ENCODE measurements around the gene TPBG.
"Not testable (repeated sequence)": the region's sequence is repeated elsewhere in the genome, so short reads cannot be mapped to it uniquely, and the experiment has no call there.

Gene TPBG

GRCh38 chr6:82374516-82374915, 10.9 kb downstream of the TPBG start:
- peak; percentile 33 for DNase-seq (ENCODE audit: low read depth)

GRCh38 chr6:82376636-82377035, 13.0 kb downstream of the TPBG start:
- DNase-seq (ENCODE audit: low read depth): no peak

DNA sequence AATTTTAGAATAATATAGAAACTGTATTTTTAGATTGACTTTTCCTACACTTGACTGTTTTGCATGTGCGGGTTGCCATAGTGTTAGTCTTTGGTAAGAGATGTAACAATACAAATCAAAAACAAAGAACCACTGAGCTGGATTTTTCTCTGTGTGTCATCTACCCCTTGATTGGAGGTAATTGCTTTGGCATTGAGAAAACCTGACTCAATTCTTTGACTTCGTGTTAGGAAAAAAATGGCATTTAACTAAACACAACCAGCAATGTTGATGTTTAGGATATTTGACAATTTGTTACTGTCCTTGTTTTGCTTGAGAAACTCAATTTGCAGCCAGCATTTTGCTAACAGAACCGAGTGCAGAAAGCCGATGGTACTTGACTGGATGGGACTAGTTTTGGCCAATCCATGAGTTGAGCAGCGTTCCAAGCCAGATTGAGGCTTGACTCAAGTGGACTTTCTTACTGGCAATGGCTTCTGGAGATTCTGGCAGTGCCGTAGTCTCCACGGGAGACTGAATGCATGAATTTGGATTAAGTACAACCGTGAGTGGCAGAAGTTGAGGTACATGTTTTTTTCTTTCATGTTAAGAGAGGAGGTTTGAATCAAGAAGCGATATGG, 17.1 kb downstream of the TPBG start:
- no peak for DNase-seq (ENCODE audit: low read depth)

GRCh38 chr6:82381278-82381677, 17.7 kb downstream of the TPBG start:
- DNase-seq (ENCODE audit: low read depth): no peak

DNA sequence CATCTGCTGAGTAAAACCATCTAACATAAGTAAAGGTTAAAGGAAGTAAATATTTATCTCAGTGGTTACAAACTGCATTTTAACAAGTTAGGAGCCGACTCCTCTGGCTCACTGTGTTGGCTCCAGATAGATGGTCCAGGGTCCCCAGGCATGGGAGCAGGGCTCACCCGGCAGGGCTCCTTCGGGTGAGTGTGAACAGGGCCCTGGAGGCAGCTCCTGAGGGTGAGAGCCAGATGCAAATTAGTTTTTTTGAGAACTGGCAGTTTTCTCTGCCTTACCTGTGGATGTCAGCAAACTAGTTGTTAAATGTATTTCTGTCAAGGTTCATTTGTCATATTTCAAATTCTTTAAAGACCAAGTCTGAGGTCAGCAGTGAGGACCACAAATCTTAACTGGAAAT, 21.5 kb downstream of the TPBG start:
- no peak for DNase-seq (ENCODE audit: low read depth)

DNA sequence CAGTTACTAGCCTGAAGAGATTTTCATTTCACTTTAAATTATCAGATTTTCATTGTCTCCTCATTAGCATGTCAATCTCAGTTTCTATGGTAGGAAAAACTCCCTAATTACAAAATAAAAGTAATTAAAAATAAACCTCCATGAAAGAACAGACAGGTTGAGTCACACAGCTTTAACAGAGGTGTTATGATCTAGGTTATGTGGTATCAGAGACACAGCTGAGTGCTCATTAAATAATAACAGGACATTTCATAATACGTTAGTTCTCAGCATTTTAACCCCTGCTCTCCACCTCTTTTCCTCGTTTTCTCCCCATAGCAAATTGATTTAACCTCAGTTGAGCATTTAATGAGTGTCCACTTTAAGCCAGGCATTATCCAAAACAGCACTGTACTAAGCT, 21.9 kb downstream of the TPBG start:
- no peak for DNase-seq (ENCODE audit: low read depth)

GRCh38 chr6:82385961-82386360, 22.3 kb downstream of the TPBG start:
- no peak for DNase-seq (ENCODE audit: low read depth)

DNA sequence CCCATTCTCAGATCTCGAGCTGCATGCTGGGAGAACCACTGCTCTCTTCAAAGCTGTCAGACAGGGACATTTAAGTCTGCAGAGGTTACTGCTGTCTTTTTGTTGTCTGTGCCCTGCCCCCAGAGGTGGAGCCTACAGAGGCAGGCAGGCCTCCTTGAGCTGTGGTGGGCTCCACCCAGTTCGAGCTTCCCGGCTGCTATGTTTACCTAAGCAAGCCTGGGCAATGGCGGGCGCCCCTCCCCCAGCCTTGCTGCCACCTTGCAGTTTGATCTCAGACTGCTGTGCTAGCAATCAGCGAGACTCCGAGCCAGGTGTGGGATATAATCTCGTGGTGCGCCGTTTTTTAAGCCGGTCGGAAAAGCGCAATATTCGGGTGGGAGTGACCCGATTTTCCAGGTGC, 31.2 kb downstream of the TPBG start:
- not testable (repeated sequence) for DNase-seq (ENCODE audit: low read depth)

DNA sequence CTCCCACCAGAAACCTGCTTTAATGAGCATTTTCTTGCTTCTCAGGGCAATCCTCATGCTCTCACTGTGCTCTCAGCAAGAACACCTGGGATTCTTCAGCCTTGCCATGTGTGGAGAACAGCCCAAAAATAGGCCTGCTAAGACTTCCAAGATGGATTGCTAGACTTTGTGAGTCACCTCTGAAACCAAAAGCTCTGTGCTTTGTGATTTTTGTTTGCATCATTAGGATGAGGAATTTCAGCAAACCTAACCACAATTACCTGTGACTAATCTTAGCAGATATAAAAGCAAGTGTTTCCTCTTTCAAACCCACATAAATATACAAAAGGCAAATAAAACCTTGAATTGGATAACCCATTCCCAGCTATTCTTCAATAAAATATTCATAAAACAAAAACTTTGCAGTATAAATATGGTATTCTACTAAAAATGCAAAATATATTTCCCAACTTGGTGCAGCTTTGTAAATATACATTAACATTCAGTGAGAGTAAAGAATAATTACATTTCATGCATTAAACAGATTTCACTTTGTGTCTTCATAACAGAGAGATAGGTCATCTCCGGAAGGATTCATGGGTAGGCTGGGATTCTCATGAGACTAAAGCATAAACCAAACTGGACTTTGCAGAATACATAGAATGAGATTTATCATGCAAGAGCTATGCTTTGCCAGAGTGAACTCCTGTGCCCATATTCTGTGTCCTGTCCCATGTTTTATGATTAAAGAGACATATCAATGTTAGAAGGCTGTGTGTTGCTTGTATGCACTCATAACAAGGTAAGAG, 33.5 kb downstream of the TPBG start:
- peak; percentile 96 for DNase-seq (ENCODE audit: low read depth)

DNA sequence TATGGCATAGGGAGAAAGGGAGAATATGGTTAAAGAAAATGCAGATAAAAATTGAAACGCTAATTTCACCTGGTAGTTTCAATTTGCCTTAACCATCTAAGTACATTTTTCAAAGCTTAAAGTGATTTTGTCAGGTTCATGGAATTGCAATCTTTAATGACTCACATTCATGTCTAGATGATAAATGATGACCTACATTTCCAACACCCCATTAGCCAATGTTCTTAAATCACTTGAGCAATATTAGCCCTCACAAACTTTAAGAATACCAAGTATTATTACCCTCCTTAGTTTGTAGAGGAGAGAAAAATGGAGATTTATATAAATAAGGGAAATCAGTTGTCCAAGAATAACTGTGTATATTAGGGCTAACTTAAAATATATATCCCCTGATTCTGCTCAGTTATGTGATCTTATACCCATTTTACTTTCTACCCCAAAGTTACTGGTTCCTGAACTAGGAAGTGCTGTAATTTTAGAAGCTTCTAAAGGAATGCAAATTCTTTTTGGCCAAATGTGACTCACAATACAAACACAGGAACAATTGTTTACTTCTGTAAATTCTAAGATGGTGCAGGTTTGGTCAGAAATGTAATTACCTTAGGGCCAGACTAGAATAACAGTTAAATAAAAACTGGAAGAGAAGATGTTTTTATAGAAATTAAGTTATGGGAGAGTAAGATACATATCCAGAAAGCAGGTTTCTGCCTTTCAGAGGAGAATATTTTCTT, 34.5 kb downstream of the TPBG start:
- DNase-seq (ENCODE audit: low read depth): peak; percentile 83

GRCh38 chr6:82408952-82409431, 45.4 kb downstream of the TPBG start:
- DNase-seq (ENCODE audit: low read depth): peak; percentile 96

GRCh38 chr6:82410151-82410648, 46.6 kb downstream of the TPBG start:
- DNase-seq (ENCODE audit: low read depth): peak; percentile 67

DNA sequence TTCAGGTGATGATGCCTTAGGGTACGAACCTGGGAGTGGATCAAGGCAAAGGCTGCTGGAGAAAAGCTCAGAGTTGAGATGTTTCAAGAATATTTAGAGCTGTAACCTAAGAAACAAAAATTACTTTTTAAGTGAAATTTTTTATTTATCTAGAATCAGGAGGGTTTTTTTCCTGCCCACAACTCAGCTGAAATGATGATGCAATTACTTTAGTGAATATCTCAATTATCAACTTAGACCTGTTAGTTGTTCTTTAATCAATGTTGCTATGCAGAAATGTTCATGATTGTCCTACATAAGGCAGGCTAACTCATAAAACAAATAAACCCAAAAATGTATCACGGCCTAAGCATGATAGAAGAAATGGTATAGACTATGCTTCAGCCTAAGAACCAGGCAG, 50.3 kb downstream of the TPBG start:
- DNase-seq (ENCODE audit: low read depth): no peak

GRCh38 chr6:82415820-82416219, 52.2 kb downstream of the TPBG start:
- DNase-seq (ENCODE audit: low read depth): no peak

- no peak for DNase-seq (ENCODE audit: low read depth)
These were observed 52.7 kb downstream of the TPBG start for GRCh38 chr6:82416346-82416745.

All from ELR (cell line).